ENCODE measurements around the gene SPTBN2. TPM values are rescaled to one million over a fixed set of nuclear protein-coding genes. Genes with fewer than 3 reads are reported as not detected.

The SPTBN2 gene
- total and polyA plus RNA-seq, 2 of the 8 experiments (the other 6 are each of a cell fraction or from before 2014, with no cell fraction given): 19.1 to 69.0 TPM

DNA sequence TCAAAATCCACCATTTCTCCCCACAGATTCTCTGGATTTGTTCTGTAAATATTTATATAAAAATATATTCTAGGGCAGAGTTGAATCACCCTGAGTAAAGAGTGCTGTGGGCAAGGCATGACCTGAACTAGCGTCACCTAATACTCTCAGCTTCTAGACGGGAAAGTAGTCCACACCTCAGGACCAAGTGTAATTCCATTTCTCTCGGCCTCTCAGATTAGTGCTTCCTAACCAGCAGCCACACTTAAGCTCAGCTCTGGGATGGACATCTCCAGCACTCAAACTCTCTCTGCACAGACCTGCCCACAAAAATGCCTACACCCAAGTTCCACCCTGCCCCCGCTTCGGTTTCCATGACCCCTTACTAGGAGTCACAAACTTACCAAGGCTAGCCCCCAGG, 5.3 kb downstream of the SPTBN2 start (continued):
- TF ChIP-seq, protein P1, sequence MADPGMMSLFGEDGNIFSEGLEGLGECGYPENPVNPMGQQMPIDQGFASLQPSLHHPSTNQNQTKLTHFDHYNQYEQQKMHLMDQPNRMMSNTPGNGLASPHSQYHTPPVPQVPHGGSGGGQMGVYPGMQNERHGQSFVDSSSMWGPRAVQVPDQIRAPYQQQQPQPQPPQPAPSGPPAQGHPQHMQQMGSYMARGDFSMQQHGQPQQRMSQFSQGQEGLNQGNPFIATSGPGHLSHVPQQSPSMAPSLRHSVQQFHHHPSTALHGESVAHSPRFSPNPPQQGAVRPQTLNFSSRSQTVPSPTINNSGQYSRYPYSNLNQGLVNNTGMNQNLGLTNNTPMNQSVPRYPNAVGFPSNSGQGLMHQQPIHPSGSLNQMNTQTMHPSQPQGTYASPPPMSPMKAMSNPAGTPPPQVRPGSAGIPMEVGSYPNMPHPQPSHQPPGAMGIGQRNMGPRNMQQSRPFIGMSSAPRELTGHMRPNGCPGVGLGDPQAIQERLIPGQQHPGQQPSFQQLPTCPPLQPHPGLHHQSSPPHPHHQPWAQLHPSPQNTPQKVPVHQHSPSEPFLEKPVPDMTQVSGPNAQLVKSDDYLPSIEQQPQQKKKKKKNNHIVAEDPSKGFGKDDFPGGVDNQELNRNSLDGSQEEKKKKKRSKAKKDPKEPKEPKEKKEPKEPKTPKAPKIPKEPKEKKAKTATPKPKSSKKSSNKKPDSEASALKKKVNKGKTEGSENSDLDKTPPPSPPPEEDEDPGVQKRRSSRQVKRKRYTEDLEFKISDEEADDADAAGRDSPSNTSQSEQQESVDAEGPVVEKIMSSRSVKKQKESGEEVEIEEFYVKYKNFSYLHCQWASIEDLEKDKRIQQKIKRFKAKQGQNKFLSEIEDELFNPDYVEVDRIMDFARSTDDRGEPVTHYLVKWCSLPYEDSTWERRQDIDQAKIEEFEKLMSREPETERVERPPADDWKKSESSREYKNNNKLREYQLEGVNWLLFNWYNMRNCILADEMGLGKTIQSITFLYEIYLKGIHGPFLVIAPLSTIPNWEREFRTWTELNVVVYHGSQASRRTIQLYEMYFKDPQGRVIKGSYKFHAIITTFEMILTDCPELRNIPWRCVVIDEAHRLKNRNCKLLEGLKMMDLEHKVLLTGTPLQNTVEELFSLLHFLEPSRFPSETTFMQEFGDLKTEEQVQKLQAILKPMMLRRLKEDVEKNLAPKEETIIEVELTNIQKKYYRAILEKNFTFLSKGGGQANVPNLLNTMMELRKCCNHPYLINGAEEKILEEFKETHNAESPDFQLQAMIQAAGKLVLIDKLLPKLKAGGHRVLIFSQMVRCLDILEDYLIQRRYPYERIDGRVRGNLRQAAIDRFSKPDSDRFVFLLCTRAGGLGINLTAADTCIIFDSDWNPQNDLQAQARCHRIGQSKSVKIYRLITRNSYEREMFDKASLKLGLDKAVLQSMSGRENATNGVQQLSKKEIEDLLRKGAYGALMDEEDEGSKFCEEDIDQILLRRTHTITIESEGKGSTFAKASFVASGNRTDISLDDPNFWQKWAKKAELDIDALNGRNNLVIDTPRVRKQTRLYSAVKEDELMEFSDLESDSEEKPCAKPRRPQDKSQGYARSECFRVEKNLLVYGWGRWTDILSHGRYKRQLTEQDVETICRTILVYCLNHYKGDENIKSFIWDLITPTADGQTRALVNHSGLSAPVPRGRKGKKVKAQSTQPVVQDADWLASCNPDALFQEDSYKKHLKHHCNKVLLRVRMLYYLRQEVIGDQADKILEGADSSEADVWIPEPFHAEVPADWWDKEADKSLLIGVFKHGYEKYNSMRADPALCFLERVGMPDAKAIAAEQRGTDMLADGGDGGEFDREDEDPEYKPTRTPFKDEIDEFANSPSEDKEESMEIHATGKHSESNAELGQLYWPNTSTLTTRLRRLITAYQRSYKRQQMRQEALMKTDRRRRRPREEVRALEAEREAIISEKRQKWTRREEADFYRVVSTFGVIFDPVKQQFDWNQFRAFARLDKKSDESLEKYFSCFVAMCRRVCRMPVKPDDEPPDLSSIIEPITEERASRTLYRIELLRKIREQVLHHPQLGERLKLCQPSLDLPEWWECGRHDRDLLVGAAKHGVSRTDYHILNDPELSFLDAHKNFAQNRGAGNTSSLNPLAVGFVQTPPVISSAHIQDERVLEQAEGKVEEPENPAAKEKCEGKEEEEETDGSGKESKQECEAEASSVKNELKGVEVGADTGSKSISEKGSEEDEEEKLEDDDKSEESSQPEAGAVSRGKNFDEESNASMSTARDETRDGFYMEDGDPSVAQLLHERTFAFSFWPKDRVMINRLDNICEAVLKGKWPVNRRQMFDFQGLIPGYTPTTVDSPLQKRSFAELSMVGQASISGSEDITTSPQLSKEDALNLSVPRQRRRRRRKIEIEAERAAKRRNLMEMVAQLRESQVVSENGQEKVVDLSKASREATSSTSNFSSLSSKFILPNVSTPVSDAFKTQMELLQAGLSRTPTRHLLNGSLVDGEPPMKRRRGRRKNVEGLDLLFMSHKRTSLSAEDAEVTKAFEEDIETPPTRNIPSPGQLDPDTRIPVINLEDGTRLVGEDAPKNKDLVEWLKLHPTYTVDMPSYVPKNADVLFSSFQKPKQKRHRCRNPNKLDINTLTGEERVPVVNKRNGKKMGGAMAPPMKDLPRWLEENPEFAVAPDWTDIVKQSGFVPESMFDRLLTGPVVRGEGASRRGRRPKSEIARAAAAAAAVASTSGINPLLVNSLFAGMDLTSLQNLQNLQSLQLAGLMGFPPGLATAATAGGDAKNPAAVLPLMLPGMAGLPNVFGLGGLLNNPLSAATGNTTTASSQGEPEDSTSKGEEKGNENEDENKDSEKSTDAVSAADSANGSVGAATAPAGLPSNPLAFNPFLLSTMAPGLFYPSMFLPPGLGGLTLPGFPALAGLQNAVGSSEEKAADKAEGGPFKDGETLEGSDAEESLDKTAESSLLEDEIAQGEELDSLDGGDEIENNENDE (IDR thresholded peaks at IDR 0.05; ENCODE audit: insufficient replicate concordance, low read length): no peak
- TF ChIP-seq KDM5A (IDR thresholded peaks at IDR 0.05; ENCODE audit: low read length) (no peak), NRF1 (IDR thresholded peaks at IDR 0.05; ENCODE audit: low read depth, low read length) (no peak), EGR1 (IDR thresholded peaks at IDR 0.05; ENCODE audit: borderline replicate concordance, low read depth, low read length) (no peak), POU5F1 (IDR thresholded peaks at IDR 0.05; ENCODE audit: low read depth, low read length) (no peak), RBBP5 (IDR thresholded peaks at IDR 0.05; ENCODE audit: borderline replicate concordance, low read depth, low read length) (no peak), TAF1 (IDR thresholded peaks at IDR 0.05; ENCODE audit: low read depth, low read length) (no peak), CBX8 (IDR thresholded peaks at IDR 0.05; ENCODE audit: borderline replicate concordance, low read depth, low read length) (no peak), EZH2 (IDR thresholded peaks at IDR 0.05; ENCODE audit: low read depth, low read length, severe bottlenecking) (no peak), POLR2AphosphoS5 (IDR thresholded peaks at IDR 0.05; ENCODE audit: low read depth, low read length) (no peak; the same call in 1 of the 2 replicates)
- TF ChIP-seq, protein P2, sequence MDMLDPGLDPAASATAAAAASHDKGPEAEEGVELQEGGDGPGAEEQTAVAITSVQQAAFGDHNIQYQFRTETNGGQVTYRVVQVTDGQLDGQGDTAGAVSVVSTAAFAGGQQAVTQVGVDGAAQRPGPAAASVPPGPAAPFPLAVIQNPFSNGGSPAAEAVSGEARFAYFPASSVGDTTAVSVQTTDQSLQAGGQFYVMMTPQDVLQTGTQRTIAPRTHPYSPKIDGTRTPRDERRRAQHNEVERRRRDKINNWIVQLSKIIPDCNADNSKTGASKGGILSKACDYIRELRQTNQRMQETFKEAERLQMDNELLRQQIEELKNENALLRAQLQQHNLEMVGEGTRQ (IDR thresholded peaks at IDR 0.05; ENCODE audit: low read length): no peak

Data from H1 (cell line).